Ovary (tissue), 3 donors: Measurements from ENCODE around the gene AMMECR1.

Source experiments
- CTCF ChIP-seq, 3 donors: fragments of 450-650 bp in 2 of 3; fragments of 200-600 bp in 1 of 3; IDR thresholded peaks; one replicate each; pipeline versions ENCODE4 v1.5.1 to v1.8.0; 2016 to 2022; ENCODE audit warnings: antibody characterized with exemption in 3 of 3, mild to moderate bottlenecking in 1 of 3
- EP300 ChIP-seq: sonication (generic); formaldehyde crosslinking; IDR thresholded peaks from one replicate; pipeline ENCODE4 v1.6.1; 2017; ENCODE audit warnings: antibody characterized with exemption
- POLR2A ChIP-seq: fragments of 450-650 bp; IDR thresholded peaks from one replicate; pipeline ENCODE4 v1.6.1; 2017; ENCODE audit warnings: antibody characterized with exemption, mild to moderate bottlenecking, moderate library complexity
- donor health status: DM: no; HTN: no; CAD: no.

- TF ChIP-seq EP300 = no peak
- TF ChIP-seq CTCF (IDR thresholded peaks at IDR 0.05) = no peak
- TF ChIP-seq POLR2A = no peak
Observed at GRCh38 chrX:110170029-110170428, 147.9 kb downstream of the AMMECR1 start.
